ENCODE data around the gene TRAF7.

- TF ChIP-seq CTCF (IDR thresholded peaks at IDR 0.05; ENCODE audit: low read length): no peak
- no peak for TF ChIP-seq EZH2phosphoT487 (IDR thresholded peaks at IDR 0.05; ENCODE audit: low read length)
Observed at GRCh38 chr16:2200313-2200712, 44.7 kb downstream of the TRAF7 start.

Data from MM.1S (cell line).